GF-D8 (cell line): ENCODE data around the gene TLE4.
"Not testable (repeated sequence)": the region's sequence is repeated elsewhere in the genome, so short reads cannot be mapped to it uniquely, and the experiment has no call there.

Source experiments
- DNase-seq: peaks from one replicate; lab custom pipeline; 2025; lab: John Stamatoyannopoulos, UW

The TLE4 gene

DNA sequence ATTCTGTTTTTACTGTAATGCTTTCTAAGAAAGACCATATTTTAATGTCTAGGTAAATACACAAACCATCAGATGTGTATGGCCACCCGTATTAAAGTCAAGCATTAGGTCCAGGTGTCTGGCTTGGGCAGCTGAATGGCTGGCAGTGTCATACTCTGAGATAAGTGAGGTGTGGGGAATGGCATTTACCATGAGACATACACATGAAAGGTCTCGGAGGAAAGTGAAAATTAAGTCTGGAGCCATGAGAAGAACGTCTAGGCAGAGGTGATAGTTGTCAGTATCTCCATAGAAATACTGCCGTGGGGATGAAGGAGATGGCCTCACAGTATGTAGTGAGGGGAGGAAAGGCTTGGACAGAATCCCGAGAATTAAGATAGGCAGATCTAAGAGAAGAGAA, 164.3 kb downstream of the TLE4 start:
- DNase-seq, result no peak

DNA sequence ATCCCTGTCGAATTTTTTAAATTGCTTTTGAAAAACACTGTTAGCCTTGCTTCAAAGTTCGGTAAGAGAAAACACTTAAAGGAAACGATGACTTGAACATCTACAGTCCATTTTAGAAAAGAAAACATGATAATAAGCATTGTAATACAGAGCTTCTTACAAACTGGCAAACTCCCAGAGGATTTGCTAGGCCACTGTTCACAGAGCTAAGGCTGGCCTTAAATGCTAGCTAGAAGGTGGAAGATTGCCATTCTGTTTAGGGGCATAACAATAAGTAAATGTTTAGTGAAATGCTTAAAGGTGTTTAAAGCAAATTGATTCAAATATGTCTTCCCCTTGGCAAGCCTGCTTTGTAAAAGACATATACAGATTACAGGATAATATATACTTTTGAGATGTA, 169.6 kb downstream of the TLE4 start:
- DNase-seq, result no peak

DNA sequence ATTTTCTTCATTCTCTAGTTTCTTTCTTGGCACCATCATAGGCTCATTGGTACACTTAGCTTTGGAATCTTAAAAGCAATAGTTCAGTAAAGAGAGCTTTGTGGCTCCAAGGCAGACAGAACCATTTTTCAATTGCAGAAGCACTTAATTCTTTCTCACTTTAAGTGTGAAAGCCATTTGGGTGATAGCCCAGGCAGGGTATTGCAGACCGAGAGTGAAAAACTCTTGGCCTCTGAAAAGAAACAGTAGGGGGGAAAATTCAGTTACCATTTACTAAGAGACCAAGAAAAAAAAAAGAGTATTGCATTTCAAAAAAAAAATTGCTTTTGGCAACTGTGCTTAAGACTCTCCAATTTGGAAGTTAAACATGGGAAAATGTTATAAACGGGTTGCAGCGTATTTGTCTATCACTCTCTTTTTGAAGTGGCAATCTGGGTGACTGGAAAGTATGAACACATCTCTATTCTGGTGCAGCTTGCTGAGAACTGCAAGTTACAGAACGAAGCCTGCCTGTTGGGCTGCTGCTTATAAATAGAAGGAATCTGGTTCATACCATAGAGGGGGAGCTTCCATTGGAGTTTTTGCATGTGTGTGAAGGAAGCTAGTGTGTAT, 170.5 kb downstream of the TLE4 start:
- no peak for DNase-seq

DNA sequence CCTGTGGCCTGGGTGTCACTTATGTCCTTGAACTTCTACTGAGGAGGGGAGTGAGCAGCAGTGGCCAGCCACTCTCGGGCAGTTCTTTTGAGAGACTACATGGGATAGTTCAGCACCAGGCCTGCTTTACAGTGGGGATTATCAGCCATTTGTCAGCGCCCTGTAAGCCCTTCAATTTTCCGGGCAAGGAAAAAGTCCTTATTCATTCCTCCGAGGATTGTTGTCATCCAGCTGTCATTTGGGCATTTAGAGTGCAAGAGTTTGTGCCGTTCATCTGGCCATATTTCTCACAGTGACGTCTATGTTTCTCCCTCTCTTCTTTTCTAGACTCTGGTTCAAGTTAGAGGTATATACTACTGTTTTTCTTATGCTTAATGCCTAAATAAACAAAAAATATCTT, 172.8 kb downstream of the TLE4 start:
- no peak for DNase-seq

- no peak for DNase-seq
Observed at GRCh38 chr9:79745752-79746336, 174.1 kb downstream of the TLE4 start.

DNA sequence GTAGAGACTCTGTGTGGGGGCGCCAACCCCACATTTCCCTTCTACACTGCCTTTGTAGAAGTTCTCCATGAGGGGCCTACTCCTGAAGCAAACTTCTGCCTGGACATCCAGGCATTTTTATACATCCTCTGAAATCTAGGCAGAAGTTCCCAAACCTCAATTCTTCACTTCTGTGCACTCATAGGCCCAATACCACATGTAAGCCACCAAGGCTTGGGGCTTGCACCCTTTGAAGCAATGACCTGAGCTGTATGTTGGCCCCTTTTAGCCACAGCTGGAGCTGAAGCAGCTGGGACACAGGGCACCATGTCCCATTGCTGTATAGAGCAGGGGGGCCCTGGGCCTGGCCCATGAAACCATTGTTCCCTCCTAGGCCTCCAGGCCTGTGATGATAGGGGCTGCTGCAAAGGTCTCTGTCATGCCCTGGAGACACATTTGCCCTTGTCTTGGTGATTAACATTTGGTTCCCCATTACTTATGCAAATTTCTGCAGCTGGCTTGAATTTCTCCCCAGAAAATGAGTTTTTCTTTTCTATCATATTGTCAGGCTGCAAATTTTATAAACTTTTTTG, 180.2 kb downstream of the TLE4 start:
- not testable (repeated sequence) for DNase-seq

GRCh38 chr9:79756414-79756813, 184.6 kb downstream of the TLE4 start:
- DNase-seq, result no peak

DNA sequence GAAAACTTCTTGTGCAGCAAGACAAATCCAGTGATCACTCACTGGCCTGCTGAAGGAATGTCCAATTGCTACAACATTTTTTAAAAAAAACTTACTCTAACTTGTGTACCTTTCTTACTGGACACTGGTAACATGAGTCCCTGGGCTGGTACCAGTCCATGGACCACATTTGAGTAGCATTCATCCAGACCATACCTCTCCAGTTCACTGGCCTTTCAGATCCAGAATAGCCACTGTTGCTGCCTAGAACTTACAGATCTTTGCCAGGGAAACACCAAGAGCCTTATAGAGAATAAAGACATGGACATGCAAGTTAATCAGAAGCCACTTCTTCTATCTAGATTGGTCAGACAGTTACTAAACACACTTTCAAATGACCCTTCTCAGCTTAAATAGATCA, 185.3 kb downstream of the TLE4 start:
- DNase-seq, result no peak

- DNase-seq, result no peak
Observed at GRCh38 chr9:79757881-79758669, 186.3 kb downstream of the TLE4 start.

DNA sequence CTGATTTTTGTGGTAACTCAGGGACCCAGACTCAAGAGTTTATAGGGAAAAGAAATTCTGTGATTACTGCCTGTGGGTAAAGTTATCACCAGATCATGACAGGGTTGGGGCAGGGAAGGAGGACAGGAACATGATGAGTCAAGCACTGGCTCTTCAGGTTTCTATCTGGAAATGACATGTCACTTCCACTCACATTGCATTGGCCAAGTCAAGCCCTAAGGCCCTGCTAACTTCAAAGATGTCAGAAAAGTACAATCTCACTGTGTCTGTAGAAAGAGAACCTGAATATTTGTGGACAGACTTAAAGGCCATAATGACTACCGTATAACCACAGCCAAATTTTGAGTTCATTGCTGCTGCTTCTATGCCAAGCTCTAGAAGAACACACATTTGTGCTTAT, 187.7 kb downstream of the TLE4 start:
- no peak for DNase-seq

GRCh38 chr9:79762070-79762469, 190.3 kb downstream of the TLE4 start:
- DNase-seq, result no peak

- DNase-seq, result no peak
Observed at GRCh38 chr9:79763671-79764285, 192.0 kb downstream of the TLE4 start.

GRCh38 chr9:79764374-79764773, 192.6 kb downstream of the TLE4 start:
- no peak for DNase-seq

DNA sequence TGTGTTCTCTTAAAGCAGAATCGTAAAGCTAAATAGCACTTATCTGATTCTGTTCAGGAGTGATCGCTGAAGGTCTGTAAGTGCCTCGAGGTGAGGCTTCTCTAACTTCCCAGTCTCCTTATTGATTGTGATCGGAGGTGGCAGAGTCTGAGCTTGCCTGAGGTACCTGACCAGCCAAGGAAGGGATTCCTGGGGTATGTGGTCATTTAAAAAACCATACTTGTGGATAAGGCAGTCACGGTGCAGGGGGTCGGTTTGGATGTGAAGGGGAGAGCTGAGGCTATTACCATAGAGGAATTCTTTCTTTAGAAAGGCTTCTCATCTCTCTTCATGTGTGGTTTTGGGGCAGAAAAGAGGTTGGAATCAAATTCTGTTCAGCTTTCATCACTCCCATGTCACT, 193.7 kb downstream of the TLE4 start:
- no peak for DNase-seq

- no peak for DNase-seq
Observed at GRCh38 chr9:79766091-79766490, 194.3 kb downstream of the TLE4 start.

DNA sequence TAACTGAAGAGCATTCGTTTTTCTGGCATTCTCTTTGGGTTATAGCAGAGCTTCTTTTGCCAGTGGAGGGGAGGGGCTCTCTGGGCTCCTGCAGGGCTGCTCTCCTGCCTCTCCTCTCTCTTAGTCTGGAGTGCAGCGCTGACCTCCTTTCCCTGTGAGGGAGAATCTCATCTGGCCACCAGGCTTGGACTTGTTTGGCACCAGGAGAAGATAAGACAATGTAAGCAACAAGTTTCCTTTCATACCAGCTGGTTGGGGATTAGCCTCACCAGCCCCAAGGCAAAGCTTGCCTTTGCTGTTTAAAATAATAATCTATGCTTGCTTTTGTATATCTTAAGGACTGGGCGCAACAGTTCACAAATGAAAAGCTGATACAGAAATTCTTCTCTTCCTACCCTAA, 196.4 kb downstream of the TLE4 start:
- no peak for DNase-seq

DNA sequence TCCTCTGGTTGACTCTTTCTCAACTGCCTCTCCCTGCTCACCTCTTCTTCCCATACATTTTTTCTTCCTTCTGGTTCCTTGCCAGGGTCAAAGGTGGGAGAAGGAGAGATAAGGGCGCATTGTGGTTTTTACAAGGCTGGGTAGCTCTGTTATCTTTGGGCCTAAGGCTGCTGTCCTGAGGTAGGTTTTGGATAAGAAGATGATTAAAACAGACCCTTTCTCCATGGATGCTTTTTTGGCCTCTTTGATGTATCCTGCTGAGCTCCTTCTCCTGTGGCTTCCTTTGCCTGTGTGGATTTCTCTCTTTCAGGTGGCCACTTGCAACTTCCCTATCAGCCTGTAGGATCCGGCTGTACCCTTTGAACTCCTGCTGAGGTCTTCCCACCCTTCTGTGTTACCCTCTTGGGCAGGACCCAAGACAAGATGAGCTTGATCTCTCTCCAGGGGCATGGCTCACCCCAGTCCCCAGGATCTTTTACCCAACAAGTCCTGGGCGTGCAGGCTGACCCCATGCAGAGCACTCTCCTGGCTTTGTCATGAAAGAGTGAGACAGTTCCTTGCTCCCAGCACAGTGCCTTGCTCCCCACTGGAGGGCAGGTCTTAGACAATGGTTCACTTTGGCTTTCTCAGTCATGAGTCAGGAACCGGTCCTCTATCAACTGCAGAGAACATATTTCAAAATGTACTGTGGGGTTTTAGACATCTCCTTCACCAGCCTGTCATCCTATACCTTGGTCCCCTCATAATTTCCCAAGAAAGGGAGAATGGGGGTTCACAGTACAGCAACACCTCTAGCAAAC, 197.9 kb downstream of the TLE4 start:
- no peak for DNase-seq

DNA sequence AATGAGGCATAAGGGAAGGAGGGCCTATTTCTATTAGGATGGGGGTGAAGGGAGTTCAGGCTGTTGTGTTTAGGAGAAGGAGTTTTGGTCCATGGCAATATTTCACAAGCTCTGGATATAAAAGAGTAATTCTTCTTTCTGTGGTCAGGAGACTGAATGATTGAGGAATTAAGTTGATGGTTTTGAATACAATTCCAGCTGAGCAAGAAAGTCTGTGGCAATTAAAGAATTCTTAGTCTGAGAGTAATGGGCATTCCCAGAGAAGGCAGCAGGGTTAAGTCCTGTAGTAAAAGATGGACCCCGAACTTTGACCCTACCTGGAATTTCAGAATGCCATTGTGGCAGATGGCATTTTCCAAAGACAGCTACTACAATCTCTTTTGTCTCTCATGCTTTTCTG, 202.6 kb downstream of the TLE4 start:
- DNase-seq, result no peak
